WERI-Rb-1 (cell line): ENCODE data around the gene CIZ1.

Source experiments
- DNase-seq: peaks from one replicate; pipeline ENCODE4 v3.0.0-alpha.2; 2020
- H3K27ac ChIP-seq: fragments of 250-450 bp; sonication (Bioruptor Pico); 2 replicates; pipeline ENCODE4 v1.5.1; 2020; ENCODE audit warnings: mild to moderate bottlenecking, moderate library complexity
- H3K27me3 ChIP-seq: fragments of 250-450 bp; sonication (Bioruptor Pico); 2 replicates; pipeline ENCODE4 v1.5.1; 2021; ENCODE audit warnings: mild to moderate bottlenecking, low read depth, moderate library complexity; ENCODE audit not compliant: insufficient read depth, severe bottlenecking
- H3K36me3 ChIP-seq: fragments of 250-450 bp; sonication (Bioruptor Pico); 2 replicates; pipeline ENCODE4 v1.5.1; 2020; ENCODE audit warnings: mild to moderate bottlenecking, moderate library complexity
- H3K4me3 ChIP-seq: 2 replicates; pipeline ENCODE4 v1.5.1; 2011; ENCODE audit warnings: low read depth, mild to moderate bottlenecking, control low read depth, low read length
- H3K9me3 ChIP-seq: fragments of 250-450 bp; sonication (Bioruptor Pico); 2 replicates; pipeline ENCODE4 v1.5.1; 2021; ENCODE audit warnings: mild to moderate bottlenecking, moderate library complexity; ENCODE audit not compliant: severe bottlenecking
- TF ChIP-seq, protein P1 (sequence below): IDR thresholded peaks from 2 replicates; pipeline ENCODE4 v1.5.1; 2011; ENCODE audit warnings: low read depth, mild to moderate bottlenecking, control low read depth, inconsistent platforms, low read length

CIZ1 gene

DNA sequence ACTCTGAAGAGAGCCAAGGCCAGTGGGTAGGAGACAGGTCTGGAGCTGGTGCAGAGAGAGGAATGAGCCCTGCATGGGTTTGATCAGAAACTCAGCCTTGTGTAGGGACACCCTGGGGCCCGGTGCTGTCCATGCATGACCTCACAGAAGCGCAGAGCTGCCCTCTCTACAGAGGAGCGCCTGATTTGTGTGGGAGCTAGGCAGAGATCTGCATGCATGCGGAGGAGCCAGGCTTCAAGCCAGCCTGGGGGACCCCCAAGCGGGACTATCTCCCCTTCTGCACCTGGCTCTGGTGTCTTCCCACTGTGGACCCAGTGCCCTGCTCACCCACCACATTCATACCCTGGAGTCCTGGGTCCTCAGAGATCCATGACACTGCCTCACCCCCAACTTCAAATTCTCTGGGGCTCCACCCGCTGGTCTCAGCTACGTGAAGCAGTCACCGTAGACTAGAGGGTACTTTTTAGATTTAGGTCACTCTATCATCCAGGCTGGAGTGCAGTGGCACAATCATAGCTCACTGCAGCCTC lies 44.7 kb downstream of the CIZ1 start:
- no peaks in the 10 kb centered on the region for H3K27me3 ChIP-seq
- H3K4me3 ChIP-seq, result no peak overlapping the region
- TF ChIP-seq, protein P1, sequence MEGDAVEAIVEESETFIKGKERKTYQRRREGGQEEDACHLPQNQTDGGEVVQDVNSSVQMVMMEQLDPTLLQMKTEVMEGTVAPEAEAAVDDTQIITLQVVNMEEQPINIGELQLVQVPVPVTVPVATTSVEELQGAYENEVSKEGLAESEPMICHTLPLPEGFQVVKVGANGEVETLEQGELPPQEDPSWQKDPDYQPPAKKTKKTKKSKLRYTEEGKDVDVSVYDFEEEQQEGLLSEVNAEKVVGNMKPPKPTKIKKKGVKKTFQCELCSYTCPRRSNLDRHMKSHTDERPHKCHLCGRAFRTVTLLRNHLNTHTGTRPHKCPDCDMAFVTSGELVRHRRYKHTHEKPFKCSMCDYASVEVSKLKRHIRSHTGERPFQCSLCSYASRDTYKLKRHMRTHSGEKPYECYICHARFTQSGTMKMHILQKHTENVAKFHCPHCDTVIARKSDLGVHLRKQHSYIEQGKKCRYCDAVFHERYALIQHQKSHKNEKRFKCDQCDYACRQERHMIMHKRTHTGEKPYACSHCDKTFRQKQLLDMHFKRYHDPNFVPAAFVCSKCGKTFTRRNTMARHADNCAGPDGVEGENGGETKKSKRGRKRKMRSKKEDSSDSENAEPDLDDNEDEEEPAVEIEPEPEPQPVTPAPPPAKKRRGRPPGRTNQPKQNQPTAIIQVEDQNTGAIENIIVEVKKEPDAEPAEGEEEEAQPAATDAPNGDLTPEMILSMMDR, result no peak
- no peaks in the 10 kb centered on the region for H3K9me3 ChIP-seq
- H3K36me3 ChIP-seq, result no peaks in the 10 kb centered on the region
- no peak for DNase-seq
- no peak overlapping the region for H3K27ac ChIP-seq

DNA sequence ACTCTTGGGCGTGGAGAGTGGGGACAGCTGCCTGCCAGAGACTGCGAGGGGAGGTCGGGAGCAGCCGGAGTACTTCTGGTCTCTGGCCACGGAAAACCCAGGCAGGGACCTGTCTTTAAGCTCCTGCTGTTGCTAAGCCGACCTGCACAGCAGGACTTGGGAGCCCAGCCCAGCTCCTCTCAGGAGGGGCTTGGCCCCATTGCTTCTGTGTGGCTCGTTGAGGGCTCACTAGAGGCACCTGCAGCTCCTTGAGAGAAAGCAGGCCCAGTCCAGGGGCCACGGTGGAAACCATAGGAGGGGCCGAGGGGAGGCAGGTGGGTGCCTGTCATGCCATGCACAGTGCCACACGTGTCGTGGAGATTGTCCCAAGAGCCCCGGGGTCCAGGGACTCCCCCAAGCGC lies 45.4 kb downstream of the CIZ1 start:
- peak; percentile 81 for DNase-seq
- no peaks in the 10 kb centered on the region for H3K27me3 ChIP-seq
- TF ChIP-seq, protein P1, result no peak

DNA sequence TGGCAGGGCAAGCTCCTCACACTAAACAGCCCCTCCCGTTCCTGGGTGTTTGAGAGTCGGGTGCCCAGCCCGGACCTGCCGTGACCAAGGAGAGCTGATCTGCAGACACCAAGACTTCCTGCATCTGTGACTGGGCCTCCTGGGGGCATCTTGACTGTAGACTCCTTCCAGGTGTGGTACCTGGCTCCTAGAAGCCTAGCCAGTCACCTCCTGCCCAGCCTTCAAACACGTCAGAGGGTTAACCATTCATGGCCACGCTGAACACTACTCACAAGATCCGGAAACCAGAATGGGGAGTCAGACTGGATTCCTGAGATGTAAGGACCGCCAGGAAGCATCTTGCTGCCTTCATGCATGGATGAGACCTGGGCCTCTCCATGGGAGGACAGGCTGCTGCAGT lies 45.8 kb downstream of the CIZ1 start:
- TF ChIP-seq, protein P1, result no peak
- DNase-seq, result no peak
- H3K27ac ChIP-seq, result 0 out of 2 replicates have a peak overlapping the region, but pooled peaks have one; percentile 16

More for the DNA sequence above, 45.4 kb downstream of the CIZ1 start:
- H3K36me3 ChIP-seq, result no peaks in the 10 kb centered on the region
- H3K9me3 ChIP-seq, result no peaks in the 10 kb centered on the region
- H3K27ac ChIP-seq, result 0 out of 2 replicates have a peak overlapping the region, but pooled peaks have one; percentile 16
- H3K4me3 ChIP-seq, result no peak overlapping the region

DNA sequence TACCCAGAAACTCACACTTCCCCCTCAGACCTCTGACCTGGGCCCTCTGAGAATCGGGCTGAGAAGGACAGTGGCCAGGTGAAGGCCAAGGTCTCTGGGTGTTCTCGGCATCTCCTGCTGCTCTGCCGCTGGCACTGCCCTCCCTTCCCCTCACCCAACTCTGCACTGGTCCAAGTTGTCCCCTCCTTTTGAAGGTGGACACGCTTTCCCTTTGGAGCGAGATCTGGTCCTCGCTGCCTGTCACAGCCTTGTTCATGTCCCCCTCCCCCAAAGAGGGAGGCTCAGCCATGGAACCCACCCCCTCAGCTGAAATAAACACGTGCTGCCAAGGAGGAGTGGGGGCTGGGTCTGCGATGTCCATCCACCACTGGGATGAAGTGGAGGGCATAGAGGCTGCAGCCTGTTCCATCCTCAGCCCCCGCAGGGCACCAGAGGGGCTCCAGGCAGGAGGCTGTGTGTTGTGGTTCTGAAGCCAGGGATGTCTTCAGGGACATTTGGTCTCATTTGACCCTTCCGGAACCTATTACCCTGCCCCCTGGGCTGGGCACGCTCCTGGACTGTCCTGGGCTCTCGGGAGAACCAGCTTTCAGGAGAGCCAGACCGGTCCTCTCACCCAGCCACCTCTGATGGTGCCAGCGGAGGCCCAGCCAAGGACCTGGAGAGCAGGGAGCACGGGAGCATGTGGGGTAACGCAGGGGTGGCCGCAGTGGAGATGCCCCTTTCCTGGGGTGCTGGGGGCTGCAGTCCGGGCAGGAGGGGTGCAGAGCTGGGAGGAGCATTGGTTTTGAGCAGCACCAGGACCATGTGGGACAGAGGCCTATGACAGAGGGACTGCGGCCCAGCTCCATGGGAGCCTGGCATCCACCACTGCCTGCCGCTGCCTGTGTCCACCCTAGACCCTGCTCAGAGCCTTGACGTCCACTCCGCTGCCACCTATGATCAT lies 46.9 kb downstream of the CIZ1 start:
- Histone ChIP-seq H3K27me3 (no peaks in the 10 kb centered on the region), H3K9me3 (no peaks in the 10 kb centered on the region), H3K27ac (no peak overlapping the region), H3K36me3 (no peaks in the 10 kb centered on the region), H3K4me3 (no peak overlapping the region)
- TF ChIP-seq, protein P1, result no peak
- DNase-seq, result no peak

More for the DNA sequence above, 45.8 kb downstream of the CIZ1 start:
- Histone ChIP-seq H3K36me3 (no peaks in the 10 kb centered on the region), H3K9me3 (no peaks in the 10 kb centered on the region), H3K4me3 (no peak overlapping the region), H3K27me3 (no peaks in the 10 kb centered on the region)

DNA sequence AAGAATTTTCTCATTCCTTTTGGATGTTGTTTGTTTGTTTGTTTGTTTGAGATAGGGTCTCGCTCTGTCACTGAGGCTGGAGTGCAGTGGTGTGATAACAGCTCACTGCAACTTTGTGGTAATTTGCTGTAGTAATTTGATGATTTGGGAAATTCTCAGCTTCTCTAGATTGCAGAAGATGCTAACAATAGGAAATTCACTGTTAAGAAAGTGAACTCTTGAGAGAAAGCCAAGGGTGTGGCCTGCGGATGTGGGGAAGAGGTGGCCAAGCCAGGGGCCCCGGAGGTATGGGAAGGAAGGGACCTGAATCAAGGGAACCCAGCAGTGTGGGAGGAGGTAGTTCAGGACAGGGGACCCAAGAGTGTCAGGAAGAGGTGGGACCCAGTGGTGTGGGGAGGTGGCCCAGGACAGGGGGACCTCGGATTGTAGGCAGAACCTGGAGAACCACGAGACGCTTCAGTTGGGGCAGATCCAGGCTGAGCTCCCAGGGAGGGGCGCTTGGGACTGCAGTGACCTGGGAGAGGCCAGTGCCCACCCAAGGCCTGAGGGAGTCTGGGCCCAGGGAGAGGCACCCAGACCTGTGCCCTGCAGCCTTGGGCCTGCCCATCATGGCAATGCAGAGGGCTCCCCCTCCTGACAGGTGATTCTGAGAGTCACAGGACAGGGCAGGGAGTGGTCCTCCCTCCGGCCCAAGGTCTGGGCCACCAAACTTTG lies 47.7 kb downstream of the CIZ1 start:
- no peaks in the 10 kb centered on the region for H3K9me3 ChIP-seq
- no peak overlapping the region for H3K27ac ChIP-seq
- no peak overlapping the region for H3K4me3 ChIP-seq

More for the DNA sequence above, 47.7 kb downstream of the CIZ1 start:
- Histone ChIP-seq H3K27me3 (no peaks in the 10 kb centered on the region), H3K36me3 (no peaks in the 10 kb centered on the region)
- DNase-seq, result no peak
- TF ChIP-seq, protein P1, result 0 out of 2 replicates have a peak, but pooled peaks have one; percentile 15
